GM19372 (cell line): ENCODE results near the gene AIPL1.
"Not testable (repeated sequence)": the region's sequence is repeated elsewhere in the genome, so short reads cannot be mapped to it uniquely, and the experiment has no call there.

Source experiments
- ATAC-seq: cut with Tn5 transposase; IDR thresholded peaks from one replicate; pipeline ENCODE4 v1.9.1; 2021; ENCODE audit warnings: mild to moderate bottlenecking, low read depth, moderate library complexity; ENCODE audit not compliant: unreplicated experiment

Gene AIPL1, protein sequence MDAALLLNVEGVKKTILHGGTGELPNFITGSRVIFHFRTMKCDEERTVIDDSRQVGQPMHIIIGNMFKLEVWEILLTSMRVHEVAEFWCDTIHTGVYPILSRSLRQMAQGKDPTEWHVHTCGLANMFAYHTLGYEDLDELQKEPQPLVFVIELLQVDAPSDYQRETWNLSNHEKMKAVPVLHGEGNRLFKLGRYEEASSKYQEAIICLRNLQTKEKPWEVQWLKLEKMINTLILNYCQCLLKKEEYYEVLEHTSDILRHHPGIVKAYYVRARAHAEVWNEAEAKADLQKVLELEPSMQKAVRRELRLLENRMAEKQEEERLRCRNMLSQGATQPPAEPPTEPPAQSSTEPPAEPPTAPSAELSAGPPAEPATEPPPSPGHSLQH

DNA sequence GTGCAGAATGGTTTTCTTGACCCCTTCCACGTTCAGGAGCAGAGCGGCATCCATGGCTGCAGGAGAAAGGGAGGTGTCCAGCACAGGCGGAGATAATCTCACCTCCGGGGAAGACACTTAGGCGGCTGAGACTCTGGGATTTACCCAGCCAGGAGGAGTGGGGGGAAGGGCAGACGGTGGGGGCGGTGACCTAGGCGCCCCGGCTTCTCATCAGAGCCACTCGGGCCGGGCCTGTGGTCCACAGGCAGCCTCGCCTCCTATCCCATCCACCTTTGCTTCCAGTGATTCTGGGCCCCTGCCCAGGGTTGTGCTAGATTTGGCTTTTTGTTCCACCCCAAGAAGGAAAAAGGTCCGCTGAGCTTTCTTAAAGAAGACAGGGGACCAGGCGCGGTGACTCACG, at the start of gene AIPL1:
Gene AIPL1 (minus strand): TSS at position 71 of the 400 bp plus-strand sequence. CDS start 17 bp downstream, at position 54.
- ATAC-seq: no peak

DNA sequence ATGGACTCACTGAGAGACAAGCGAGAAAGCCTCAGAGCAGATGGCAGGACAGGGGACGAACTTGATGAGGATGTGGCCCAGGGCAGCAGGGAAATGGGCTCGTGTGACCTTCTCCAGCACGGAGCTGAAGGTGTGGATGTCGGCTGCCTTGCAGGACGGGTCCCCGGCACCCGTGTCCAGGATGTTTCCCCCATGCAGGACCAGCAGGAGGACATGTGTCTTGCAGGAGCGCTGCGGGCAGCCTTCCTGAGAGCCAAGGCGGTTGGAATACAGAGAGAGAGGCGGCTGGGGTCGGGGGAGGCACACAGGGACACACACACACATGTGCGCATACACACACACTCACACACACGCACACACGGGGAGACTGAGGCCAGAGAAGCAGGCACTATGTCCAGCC, 48.6 kb upstream of the AIPL1 start:
- no peak for ATAC-seq

DNA sequence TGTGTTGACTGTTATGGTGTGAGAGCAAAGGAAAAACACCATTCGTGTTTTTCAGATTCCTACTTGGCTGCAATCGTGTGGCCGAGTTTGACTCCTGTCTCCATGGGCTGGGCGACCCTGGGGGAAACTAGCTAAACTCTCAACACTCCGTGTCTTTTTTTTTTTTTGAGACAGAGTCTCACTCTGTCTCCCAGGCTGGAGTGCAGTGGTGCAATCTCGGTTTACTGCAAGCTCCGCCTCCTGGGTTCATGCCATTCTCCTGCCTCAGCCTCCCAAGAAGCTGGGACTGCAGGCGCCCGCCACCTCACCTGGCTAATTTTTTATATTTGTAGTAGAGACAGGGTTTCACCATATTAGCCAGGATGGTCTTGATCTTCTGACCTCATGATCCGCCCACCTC, 47.9 kb upstream of the AIPL1 start:
- ATAC-seq: not testable (repeated sequence)

DNA sequence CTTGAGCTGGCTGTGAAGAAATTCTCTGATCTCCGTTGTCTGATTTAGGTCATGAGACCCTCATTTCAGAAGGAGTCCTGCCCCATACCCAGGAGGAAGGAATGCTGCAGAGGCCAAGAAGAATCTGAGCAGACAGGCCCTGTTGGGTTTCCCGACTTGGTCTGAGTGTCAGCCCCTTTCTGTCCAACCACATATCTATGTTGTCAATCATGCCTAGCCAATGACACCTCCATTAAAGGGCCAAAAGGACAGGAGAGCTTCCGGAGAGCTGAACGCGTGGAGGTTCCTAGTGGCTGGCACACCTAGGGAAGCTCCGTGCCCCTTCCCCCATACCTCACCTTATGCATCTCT, 47.2 kb upstream of the AIPL1 start:
- no peak for ATAC-seq

DNA sequence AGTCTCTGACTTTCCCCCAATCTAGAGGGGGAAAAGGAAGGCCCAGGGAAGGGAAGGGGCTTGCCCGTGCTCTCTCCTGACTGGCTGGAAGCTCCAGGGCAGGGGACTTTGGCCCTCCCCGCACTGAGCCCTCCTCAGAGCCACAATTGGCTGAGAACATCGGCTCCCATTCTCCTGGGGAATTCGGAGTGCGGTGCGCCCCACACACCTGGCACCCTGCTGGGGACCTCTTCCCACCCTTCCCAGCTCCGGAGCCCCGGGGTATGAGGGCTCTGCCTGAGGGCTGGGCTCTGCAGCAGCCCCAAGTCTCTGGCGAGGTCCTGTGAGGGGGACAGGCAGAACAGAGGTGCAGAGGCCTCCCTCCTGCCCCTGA, 45.4 kb upstream of the AIPL1 start:
- ATAC-seq: no peak

DNA sequence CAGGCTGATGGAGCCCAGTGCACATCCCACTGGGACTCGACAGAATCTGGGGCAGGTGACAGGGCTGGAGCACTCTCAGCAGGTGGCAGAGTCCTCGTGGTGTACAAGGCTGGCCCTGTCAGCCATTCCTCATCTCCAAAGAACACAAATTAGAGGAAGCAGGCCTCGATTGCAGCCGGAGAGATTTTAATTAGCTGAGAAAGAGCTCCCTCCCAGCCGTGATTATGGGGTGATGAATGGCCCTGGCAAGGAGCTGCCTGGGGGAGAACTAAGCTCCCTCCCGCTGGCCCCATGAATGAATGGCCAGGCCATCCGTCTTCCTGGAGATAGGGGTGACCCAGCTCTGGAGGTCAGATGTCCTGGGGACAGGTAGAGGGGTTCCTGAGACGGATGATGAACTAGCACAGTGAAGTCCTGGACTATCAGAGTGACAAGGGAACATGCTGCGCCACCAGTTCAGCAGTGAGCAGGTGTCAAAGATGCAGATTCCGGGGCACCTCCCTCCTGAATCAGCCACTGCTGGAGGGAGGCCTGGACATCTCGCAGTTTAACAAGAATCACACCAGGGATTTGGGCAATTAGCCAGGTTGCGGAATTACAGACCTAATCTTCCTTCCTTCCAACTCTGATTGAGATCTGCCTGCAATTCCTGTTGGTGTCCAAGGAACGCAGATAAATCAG, 44.8 kb upstream of the AIPL1 start:
- no peak for ATAC-seq

DNA sequence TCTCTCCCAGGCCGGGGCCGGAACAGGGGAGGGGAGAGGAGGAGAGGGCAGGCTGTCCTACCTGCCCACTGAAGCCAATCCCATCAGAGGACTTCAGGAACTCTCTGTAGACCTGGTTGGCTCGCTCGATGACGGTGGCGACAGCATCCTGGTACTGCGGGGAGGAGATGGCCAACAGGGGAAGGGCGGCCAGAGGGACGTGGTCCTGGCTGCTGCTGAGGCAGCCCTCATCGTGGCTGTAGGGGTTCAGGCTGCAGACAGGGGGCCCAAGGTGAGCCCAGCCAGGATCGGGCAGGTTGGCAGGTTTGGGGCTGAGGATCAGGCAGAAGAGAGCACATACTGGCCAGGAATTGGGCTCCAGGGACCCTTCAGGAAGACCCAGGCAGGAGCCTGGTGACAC, 43.6 kb upstream of the AIPL1 start:
- no peak for ATAC-seq

DNA sequence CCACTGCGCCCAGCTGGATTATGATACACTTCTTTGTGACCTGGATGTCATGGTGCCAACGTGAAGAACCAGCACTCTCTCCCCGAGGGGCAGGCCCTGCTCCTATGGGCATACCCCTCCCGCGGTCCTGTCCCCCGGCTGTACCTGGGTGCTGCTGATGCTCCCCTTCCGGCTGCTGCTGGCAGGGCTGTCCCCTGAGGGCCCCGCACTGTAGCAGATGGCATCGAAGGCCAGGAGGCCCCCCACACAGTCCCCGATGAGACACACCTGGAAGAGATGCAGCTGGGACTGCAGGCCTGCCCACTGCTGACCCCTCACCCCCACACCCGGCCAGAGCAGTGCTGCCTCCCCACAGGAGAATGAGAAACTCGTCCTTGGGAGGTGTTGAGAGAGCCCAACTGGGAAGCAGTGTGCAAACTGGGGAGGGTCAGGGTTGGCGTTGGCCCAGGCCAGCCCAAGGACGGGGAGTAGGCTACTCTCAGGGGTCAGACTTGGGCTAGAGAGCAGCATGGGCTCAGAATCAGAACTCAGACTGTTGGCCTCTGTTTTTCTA, 43.0 kb upstream of the AIPL1 start:
- no peak for ATAC-seq

DNA sequence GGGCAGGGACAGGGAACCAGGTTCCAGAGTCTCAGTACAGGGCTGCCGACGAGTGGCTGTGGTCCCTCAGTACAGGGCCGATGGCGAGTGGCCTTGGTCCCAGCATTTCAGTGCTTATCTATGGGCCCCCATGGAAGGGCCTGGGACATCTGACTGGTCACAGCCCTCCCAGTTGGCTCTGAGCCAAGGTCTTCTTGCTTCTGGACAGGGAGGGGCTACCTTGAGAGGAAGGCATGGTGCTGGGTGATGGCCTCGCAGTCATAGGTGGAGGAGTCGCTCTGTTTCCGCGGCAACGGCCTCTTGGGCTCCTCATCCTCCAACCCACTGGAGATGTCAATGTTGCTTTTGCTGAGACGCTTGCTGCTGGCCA, 41.9 kb upstream of the AIPL1 start:
- ATAC-seq: no peak

DNA sequence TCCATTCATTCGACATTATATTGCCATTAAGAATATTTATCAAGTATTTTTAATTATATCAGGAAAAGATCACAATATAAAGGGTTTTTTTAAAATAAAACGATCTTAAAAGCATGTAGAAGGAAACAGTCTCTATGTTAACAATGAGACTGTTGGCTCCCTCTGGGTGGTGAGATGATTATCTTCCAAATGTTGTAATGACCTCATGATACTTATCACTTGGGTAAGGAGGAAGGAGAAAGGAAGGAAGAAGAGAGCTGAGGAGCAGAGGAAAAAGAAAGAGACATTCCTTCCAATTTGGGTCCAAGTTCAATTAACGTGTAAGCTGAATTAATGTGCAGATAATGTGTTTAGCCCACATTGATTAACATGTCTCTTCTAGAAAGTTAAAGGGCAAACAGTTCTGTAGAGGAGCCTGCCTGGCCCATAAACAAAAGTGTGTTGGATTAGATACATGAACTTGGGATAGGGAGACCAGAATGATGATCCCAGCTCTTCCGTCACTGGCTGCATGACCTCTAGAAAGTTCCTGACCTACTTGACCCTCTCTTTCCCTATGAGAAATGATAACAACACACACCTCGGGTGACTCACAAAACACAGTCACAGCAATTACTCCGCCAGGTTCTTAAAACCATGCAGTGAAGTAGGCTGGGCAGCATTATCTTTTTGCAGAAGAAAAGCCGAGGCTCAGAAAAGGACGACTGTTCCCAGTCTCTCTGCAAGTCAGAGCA, 41.3 kb upstream of the AIPL1 start:
- ATAC-seq: no peak

DNA sequence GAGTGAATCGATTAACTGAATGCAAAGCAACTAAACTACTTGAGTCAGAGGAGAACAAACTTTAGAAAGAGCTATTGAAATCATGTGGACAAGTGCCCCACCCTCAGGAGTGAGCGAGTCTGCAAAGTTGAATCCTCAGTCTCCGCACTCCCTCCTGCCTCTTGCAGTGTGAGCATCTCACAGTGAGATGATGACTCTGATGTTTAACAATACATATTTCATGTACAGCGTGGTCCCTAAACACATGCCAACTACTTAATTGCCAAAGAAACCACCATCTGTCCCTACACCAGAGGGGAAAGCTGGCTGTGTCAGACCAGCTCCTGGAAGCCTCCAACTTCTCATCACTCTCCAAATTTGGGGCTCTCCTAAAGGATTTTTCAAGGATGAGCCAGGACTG, 40.5 kb upstream of the AIPL1 start:
- no peak for ATAC-seq

DNA sequence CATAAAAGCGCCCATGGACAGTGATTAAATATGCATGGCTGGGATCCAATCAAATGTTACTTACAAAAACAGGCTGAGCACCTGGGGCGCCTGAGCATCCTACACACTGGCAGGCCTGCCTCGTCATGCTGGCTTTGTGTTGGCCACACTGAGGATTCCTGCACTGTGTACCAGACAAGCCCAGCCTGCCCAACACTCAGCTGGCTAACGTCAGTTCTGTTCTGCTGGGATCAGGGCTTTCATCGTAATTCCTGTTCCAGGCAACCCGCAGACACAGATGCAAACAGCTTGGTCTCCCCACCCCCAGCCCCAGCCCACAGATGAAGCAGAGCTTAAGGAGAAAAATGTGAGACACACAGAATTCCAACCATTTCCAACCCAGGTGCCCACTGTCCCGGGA, 40.0 kb upstream of the AIPL1 start:
- no peak for ATAC-seq

DNA sequence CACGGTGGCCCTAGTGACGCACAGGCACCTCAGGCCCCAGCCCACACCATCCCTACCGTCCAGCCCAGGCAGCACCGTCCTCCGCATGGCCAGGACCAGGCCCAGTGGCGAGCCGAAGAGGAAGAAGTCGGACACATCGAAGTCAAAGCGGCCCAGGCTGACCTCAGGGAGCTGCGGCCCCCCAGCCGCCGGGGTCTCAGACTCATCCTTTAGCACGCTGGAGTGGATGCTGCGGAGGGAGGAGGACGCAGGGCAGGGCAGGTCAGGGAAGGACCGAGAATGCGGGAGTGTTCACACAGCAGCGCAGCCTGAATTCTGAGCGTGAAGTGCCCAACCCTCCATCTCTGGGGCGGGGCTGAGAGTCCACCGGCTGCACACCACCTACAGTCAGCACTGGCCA, 39.5 kb upstream of the AIPL1 start:
- ATAC-seq: no peak

DNA sequence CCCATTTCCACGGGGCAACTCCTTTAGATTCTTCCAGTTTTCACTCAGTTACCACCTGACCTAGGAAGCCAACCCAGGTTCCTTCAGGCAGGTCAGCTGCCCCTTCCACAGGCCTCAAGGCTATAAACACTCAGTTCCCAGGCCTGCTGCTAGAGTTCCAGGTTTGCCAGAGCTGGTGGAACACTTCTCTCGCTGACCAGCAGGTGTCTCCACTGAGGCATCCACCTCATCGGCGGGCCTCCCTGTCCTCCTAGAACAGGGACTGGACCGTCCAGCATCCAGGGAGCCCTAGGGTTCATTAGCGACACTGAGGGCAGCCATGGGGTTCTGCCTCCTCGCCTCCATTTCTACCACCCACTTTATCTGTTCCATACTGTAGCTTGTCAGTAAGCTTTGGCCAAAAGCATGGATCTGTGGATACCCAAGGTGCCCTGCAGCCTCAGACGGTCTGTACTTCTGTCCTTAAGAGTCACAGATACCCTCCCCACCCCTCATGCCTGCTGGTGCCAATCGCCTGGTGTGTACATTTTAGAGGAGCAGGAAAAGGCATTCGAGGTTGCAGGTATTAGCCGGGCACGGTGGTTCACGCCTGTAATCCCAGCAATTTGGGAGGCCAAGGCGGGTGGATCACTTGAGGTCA, 38.3 kb upstream of the AIPL1 start:
- no peak for ATAC-seq

DNA sequence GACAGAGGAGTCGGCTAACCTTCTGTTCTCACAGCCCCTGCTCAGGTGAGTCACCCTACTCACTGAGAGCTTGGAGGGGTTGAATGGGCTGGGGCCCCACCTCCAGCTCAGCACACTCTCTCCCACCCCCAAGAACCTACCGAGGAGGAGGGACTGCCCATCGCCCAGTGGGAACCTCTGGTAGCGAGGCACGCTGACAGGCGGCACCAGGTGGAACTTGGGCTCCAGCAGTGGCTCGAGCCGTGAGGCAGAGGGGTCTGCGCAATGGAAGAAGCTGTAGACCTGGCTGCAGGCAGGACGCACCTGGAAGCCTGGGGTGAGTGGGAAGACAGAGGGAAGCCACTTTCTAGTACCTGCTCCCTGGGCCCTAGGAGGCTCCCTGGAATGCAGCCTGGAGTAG, 37.6 kb upstream of the AIPL1 start:
- no peak for ATAC-seq

DNA sequence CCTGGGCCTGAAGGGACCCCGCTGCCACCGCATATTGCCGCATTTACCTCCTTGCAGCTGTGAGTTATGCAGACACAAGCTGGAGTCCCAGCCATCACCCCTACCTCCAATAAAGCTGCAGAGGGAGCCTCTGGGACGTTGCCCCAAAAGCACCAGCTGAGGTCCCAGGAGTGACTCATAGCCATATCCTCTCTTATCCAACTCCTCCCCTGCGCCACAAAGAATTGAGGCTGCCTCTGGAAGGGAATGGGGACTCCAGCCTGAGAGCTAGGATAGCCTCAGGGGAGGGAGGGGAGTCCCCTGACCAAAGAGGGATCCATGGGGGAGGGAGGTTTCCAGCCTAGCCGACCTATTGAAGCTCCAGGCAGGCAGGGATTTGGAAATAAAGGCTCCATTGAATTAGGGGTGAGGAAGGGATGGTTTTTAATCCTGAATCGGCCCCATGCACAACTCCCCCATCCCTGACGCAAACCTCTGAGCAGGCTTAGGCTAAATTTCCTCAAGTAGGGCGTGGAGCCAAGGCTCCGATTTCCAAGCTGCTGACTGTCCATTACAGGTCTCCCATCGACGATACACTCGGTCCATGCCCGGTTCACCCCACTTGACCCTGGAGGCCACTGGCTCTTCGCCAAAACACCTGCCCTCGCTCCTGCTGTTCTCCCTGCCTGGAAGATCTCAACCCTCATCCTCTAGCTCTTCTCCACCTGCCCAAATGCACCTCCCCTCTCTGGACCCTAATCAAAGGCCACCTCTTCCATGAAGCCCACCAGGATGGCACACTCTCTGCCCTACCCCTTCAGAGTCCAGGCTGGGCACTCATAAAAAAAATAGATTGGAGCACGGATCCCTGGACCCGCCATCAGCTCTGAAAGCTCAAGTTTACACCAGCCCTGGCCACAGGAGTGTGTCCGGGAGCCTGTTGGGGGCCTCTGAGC, 36.9 kb upstream of the AIPL1 start:
- no peak for ATAC-seq

DNA sequence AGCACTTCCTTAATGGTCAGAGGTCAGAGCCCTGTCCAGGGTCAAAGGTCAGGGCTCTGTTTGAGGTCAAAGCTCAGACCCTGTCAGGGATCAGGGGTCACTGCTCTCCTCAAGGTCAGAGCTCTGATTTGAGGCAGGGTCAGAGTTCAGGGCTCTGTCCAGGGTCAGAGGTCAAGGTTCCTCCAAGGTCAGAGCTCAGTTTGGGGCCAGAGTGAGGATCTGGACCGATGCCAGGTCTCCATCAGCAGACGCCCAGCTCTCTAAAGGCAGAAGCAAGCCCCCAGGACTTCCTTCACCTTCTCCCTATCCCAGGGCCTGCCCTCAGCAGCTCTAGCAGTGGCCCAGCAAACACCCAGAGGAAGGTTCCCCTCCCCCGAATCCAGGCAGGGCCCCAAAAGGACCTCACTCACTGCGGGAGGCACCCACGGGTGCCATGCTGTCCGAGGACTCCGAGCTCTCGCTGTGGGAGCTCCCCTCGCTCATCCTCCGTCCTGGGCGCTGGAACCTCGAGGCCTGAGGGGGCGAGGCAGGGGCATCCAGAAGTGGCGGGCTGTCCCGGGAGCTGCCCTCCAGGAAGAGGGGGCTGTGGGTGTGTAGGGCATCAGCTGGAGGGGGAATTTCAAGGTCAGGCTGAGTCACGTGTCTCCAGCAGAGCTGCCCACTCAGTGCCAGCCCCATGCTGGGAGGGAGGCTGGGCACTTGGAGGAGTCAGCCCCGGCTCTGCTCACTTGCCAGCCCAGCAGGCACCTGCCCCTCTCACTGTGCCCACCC, 36.0 kb upstream of the AIPL1 start:
- ATAC-seq: no peak

DNA sequence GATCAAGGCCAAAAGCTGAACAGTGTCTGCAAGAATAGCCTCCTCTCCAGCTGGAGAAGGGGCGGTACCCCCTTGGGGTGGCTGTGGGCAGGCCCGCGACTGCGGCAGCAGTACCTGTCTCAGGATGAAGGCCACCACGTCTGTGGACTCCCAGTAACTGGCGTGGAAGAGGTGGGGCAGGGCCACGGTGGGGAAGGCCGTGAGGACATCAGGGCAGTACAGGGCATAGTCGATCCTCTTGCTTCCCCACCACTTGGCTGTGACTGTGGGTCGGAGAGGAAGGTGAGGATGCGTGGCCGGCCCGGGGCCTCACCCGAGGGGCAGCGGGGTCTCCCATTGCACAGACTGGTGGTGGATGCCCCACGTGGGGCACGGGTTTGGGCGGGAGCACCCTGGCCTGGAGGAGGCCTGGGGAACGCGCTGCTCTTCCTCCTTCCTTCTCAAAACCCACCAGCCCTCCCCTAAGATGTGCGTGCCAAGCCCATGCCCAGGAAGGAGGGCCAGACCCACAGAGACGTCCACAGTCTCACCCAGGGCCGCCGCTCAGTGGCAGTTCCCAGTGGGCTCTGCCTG, 35.3 kb upstream of the AIPL1 start:
- ATAC-seq: no peak
